ENCODE measurements around the gene FAHD1.

DNA sequence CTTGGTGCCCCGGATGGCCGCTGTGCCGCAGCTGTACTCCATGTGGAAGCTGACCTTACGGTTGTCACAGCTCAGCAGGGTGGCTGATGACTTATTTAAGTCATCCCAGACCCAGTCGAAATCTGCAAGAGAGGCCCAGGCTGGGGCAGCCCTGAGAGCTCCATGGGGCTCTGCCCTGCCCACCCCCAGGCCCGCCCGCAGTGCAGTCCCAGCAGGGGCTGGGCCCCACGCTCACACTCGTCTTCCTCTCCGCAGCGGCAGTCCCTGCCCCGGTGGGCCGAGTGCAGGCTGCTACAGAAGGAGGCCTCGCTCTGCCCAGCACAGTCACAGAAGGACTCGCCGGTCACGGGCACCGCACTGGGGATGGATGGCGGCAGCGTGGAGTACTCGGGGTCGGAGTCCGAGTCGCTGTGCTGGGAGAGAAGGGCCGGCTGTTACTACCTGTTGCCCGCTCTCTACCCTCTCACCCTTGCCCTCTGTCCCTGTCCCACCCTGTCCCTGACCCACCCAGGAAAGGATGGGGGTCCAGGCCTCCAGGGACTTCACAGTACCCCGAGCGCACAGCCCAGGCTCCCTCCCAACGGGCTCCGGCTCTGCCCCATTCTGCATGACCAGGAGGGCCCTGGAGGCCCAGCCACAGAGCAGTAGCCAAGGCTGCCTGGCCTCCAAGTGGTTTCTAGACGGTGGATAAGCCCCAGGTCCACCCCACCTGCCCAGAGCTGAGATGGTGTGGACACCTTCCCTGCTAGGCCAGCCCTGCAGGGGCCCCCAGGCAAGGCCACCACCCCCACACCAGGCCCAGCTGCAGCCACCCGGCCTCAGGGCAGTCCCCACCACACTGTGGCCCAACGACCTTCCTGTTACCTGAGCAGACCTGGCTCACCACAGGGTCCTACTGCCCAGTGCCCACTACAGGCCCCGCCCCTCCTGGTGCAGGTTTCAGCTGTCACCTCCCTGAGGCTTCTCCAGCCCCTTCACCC is 48.5 kb upstream of the FAHD1 start:
- TF ChIP-seq, protein P1, sequence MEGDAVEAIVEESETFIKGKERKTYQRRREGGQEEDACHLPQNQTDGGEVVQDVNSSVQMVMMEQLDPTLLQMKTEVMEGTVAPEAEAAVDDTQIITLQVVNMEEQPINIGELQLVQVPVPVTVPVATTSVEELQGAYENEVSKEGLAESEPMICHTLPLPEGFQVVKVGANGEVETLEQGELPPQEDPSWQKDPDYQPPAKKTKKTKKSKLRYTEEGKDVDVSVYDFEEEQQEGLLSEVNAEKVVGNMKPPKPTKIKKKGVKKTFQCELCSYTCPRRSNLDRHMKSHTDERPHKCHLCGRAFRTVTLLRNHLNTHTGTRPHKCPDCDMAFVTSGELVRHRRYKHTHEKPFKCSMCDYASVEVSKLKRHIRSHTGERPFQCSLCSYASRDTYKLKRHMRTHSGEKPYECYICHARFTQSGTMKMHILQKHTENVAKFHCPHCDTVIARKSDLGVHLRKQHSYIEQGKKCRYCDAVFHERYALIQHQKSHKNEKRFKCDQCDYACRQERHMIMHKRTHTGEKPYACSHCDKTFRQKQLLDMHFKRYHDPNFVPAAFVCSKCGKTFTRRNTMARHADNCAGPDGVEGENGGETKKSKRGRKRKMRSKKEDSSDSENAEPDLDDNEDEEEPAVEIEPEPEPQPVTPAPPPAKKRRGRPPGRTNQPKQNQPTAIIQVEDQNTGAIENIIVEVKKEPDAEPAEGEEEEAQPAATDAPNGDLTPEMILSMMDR (IDR thresholded peaks at IDR 0.05), result no peak
- no peak for TF ChIP-seq POLR2AphosphoS5 (IDR thresholded peaks at IDR 0.05)

All from breast epithelium (tissue), 3 donors.